Esophagus muscularis mucosa (tissue), 4 donors: ENCODE data around the gene SLC12A8. TPM values are rescaled to one million over a fixed set of nuclear protein-coding genes. Genes with fewer than 3 reads are reported as not detected.

ENCODE experiments used
- DNase-seq: peaks from one replicate; pipeline ENCODE4 v3.0.0-alpha.2; 2017; ENCODE audit errors: extremely low spot score
- H3K27ac ChIP-seq, 4 donors: fragments of 200-600 bp; sonication (generic); replicated peaks in 1 of 4; 1 replicate in 3 of 4; 2 replicates in 1 of 4; pipeline ENCODE4 v1.5.1; 2016 to 2019; ENCODE audit warnings: mild to moderate bottlenecking in 1 of 4
- H3K27me3 ChIP-seq, 4 donors: fragments of 200-600 bp; sonication (generic); one replicate each; pipeline versions ENCODE4 v1.5.1 to v1.6.0; 2016 to 2019
- H3K36me3 ChIP-seq, 4 donors: fragments of 200-600 bp; sonication (generic); one replicate each; pipeline ENCODE4 v1.5.1; 2016 to 2019
- H3K4me1 ChIP-seq, 4 donors: fragments of 200-600 bp; sonication (generic); one replicate each; pipeline ENCODE4 v1.5.1; 2016 to 2019
- H3K4me3 ChIP-seq, 4 donors: fragments of 200-600 bp; sonication (generic); 1 replicate in 2 of 4; 2 replicates in 2 of 4; pipeline ENCODE4 v1.5.1; 2016 to 2019; ENCODE audit warnings: mild to moderate bottlenecking in 4 of 4, moderate library complexity in 1 of 4
- H3K9me3 ChIP-seq, 4 donors: fragments of 200-600 bp; sonication (generic); 1 replicate in 3 of 4; 2 replicates in 1 of 4; pipeline ENCODE4 v1.5.1; 2016 to 2019
- EP300 ChIP-seq: sonication (generic); formaldehyde crosslinking; IDR thresholded peaks from one replicate; pipeline ENCODE4 v1.6.1; 2017; ENCODE audit warnings: antibody characterized with exemption
- POLR2A ChIP-seq: fragments of 450-650 bp; IDR thresholded peaks from one replicate; pipeline ENCODE4 v1.6.1; 2017; ENCODE audit warnings: antibody characterized with exemption, moderate library complexity, mild to moderate bottlenecking, low read depth
- POLR2AphosphoS5 ChIP-seq, 2 donors: sonication (generic); formaldehyde crosslinking; IDR thresholded peaks; one replicate each; pipeline ENCODE4 v1.6.1; 2017; ENCODE audit warnings: antibody characterized with exemption in 2 of 2
- WGBS: methylation state at CpG from one replicate; pipeline ENCODE4 v1.1.5; 2018; 5-methylcytosine and 5-hydroxymethylcytosine counted together
- intact Hi-C: fragments of 100-400 bp; cut with DNase I; formaldehyde crosslinking; loops from one replicate; pipeline ENCODE4 v1.15.1; 2023
- total RNA-seq, 4 donors: library from RNA; depleted of rRNA; stranded (reverse); fragments of >200 nt; gene quantifications; one replicate each; pipeline versions ENCODE4 v1.1.0 to v1.2.1, GENCODE V29; 2016
- TF ChIP-seq, protein P1 (sequence below), 3 experiments: fragments of 200-600 bp in 2 of 3; fragments of 450-650 bp in 1 of 3; sonication (generic) in 2 of 3; IDR thresholded peaks; one replicate each; pipeline ENCODE4 v1.5.1; 2017 to 2019; ENCODE audit warnings: antibody characterized with exemption in 3 of 3, mild to moderate bottlenecking in 2 of 3, moderate library complexity in 1 of 3

The SLC12A8 gene
- total RNA-seq, 4 donors from 2014 or later: 0.46 to 2.9 (median 1.6) TPM; not detected in 1

DNA sequence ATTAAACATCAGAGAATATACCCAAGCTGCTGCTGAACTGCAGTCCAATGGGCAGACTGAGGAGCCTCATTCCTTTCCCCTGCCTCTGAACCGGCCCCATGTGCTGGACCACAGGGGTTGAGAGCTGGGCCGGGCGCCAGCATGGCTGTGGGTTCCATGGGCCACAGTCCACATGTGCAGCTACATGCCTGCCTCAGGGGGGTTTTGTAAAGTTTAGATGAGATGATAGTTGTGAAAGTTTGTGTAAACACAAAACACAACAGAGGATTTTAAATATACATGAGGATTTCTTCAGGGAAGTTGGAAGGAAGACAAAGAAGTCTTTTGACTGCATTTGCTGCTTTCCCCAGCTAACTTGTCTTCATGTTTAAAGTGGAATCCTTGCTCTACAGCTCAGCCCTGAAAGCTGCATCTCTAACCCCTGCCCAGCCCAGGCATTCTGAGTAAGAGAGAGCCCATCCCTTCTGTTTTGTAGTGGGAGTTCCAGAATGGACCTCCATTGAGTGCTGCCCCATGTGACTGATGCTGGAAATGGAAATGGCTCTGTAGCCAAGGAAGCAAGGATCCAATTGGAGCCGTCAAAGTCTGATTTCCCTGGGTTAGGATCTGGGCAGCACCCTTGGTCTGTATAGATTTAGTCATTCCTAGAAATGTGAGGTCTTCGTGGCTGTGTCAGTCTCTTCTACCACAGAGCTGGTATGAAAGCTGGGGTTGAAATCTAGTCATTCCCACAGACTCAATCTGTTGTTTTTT is 17.5 kb downstream of the SLC12A8 start:
- intact Hi-C loops: no loop called here
- Histone ChIP-seq H3K36me3 (no peaks in the 10 kb centered on the region), H3K27ac (no peak overlapping the region), H3K9me3 (no peaks in the 10 kb centered on the region), H3K4me3 (no peak overlapping the region), H3K4me1 (no peaks in the 10 kb centered on the region), H3K27me3 (no peaks in the 10 kb centered on the region)
- TF ChIP-seq, protein P1, sequence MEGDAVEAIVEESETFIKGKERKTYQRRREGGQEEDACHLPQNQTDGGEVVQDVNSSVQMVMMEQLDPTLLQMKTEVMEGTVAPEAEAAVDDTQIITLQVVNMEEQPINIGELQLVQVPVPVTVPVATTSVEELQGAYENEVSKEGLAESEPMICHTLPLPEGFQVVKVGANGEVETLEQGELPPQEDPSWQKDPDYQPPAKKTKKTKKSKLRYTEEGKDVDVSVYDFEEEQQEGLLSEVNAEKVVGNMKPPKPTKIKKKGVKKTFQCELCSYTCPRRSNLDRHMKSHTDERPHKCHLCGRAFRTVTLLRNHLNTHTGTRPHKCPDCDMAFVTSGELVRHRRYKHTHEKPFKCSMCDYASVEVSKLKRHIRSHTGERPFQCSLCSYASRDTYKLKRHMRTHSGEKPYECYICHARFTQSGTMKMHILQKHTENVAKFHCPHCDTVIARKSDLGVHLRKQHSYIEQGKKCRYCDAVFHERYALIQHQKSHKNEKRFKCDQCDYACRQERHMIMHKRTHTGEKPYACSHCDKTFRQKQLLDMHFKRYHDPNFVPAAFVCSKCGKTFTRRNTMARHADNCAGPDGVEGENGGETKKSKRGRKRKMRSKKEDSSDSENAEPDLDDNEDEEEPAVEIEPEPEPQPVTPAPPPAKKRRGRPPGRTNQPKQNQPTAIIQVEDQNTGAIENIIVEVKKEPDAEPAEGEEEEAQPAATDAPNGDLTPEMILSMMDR (IDR thresholded peaks at IDR 0.05): no peak
- TF ChIP-seq POLR2AphosphoS5 (IDR thresholded peaks at IDR 0.05) (no peak), POLR2A (no peak), EP300 (no peak)
- DNase-seq: no peak
- 67% methylated on average over 4 of the region's 5 CpGs for WGBS

DNA sequence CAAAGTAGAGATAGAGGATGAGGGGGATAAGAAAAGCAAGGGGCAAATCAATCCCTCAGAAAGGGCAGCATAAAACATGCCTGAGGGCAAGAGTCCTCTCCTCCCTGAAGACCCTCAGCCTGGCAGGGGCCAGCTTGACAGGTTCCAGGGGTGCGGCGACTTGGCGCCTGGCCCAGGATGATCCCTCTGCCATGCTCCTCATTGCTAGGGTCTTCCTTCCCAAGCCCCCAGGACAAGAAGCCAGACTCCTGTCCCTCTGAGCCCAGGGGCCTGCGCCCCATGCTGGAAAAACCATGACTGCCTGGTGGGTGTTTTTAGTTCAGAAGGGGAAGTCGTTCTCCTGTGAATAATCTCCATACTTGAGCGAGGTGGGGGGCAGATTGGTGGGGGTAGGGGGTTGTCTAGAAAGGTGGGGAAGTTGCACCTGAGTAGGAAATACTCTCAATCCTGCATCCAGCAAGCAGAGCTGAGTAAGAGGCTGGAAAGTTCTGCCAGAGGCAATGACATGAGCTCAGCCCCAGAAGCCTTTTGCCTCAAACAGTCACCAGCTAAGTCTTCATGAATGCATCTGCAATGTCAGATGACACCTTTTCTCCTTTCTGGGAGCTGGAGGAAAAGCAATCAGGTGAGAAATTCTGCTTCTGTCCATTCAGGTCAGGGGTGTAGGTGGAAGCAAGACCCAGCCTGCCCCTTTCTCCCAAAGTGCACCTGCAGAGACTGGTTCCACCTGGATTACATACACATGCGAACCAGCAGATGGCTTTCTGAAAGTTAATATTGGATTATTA is 18.3 kb downstream of the SLC12A8 start:
- DNase-seq: no peak
- intact Hi-C loops: no loop called here
- 88% methylated on average over 4 of the region's 7 CpGs for whole genome bisulfite sequencing
- H3K27ac ChIP-seq: no peak overlapping the region
- H3K4me1 ChIP-seq: no peaks in the 10 kb centered on the region
- H3K27me3 ChIP-seq: no peaks in the 10 kb centered on the region
- no peaks in the 10 kb centered on the region for H3K36me3 ChIP-seq
- TF ChIP-seq EP300 (no peak), POLR2AphosphoS5 (IDR thresholded peaks at IDR 0.05) (no peak), POLR2A (no peak)
- TF ChIP-seq, protein P1 (IDR thresholded peaks at IDR 0.05): no peak
- H3K9me3 ChIP-seq: no peaks in the 10 kb centered on the region
- H3K4me3 ChIP-seq: no peak overlapping the region

DNA sequence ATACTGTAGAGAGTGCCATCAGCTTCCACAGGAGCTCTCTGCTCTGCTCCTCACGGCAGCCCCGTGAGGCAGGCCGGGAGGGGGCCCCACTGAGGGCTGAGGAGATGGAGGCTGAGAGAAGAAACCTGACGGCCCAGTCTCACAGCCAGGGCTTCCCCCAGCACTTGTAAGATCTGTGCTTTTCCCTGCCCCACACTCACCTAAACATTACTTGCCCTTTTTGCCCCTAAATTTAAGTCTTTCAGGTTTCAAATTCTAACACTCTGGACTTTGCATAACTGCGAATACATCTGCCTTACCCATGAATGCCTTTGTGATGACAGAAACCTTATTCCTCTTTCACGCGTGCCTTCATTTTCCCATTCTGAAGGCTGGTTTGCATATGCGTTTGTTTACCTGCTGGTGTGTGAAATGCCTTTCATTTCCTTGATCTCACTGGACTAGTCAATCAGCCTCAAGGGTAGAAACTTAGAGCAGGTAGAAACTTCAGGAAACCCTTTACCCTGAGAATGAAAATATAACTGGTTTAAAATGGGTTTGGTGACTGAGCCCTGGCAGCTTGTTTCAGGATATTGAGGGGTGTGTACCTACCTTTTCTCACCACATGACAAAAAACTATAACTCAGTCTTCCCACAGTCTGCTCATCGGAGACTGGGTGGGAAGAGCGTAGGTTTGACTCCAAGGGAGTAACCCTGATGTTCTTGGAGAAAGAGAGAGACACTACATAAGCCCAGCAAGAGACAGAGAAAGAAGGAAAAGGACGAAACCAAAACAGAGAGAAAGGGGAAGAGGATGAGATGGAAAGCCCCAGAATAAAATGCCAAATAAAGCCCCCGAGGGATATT is 20.1 kb downstream of the SLC12A8 start:
- 82% methylated on average over 12 of the region's 12 CpGs for WGBS
- Histone ChIP-seq H3K9me3 (no peaks in the 10 kb centered on the region), H3K4me3 (no peak overlapping the region), H3K36me3 (no peaks in the 10 kb centered on the region), H3K4me1 (no peaks in the 10 kb centered on the region), H3K27me3 (no peaks in the 10 kb centered on the region), H3K27ac (no peak overlapping the region)
- intact Hi-C loops: no loop called here
- TF ChIP-seq POLR2AphosphoS5 (IDR thresholded peaks at IDR 0.05): no peak
- no peak for TF ChIP-seq POLR2A
- TF ChIP-seq EP300: no peak
- TF ChIP-seq, protein P1 (IDR thresholded peaks at IDR 0.05): no peak
- no peak for DNase-seq

DNA sequence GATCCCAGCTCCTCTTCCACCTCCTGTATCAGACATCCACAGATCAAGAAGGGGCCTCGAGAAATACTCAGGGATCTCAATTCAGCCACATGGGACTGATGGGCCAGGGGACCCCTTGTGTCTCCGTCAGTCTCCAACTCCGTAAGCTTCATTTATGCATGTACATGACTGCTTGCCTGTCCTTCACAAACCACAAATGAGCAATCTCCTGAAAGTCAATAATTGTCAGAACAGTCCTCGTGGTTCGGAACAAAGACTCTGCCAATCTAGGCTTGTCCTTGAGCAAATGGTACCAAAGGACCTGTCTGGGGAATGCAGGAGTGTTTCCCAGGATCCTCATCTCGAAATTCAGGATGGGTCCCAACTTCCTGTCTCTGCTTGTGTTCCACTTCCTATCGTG is 20.8 kb downstream of the SLC12A8 start:
- no peak overlapping the region for H3K27ac ChIP-seq
- no peak for TF ChIP-seq EP300
- H3K36me3 ChIP-seq: no peaks in the 10 kb centered on the region
- no peak overlapping the region for H3K4me3 ChIP-seq
- no peaks in the 10 kb centered on the region for H3K27me3 ChIP-seq
- intact Hi-C loops: no loop called here
- 85% methylated on average over 7 of the region's 7 CpGs for WGBS
- peaks cover 0 to 2% (median under 1%) of the 10 kb centered on the region in 4 donors for H3K4me1 ChIP-seq
- H3K9me3 ChIP-seq: no peaks in the 10 kb centered on the region
- DNase-seq: no peak

DNA sequence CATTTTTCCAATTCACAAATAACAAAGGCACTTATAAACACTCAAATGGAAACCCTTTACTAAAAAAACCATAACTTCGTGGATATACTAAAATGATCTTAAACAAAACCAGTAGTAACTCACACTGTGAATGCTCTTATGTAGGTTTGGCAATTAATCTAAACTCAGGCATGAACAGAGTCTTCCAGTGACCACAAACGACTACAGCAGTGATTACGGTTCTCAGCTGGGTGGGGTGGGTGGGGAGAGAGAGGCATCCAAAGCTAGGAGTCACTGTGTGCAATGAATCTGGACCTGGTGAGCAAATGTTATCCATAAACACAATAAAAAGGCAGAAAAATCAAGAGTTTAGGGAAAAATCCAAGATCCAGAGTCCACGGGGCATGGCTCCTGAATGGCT is 21.3 kb downstream of the SLC12A8 start:
- 80% methylated on average over 4 of the region's 4 CpGs for WGBS
- no peaks in the 10 kb centered on the region for H3K27me3 ChIP-seq
- no peak overlapping the region for H3K4me3 ChIP-seq
- no peaks in the 10 kb centered on the region for H3K9me3 ChIP-seq
- TF ChIP-seq POLR2A (no peak), EP300 (no peak), POLR2AphosphoS5 (IDR thresholded peaks at IDR 0.05) (no peak)
- TF ChIP-seq, protein P1 (IDR thresholded peaks at IDR 0.05): no peak
- intact Hi-C loops: no loop called here
- DNase-seq: no peak
- H3K27ac ChIP-seq: no peak overlapping the region
- peaks cover 0 to 7% (median 5%) of the 10 kb centered on the region in 4 donors for H3K4me1 ChIP-seq
- no peaks in the 10 kb centered on the region for H3K36me3 ChIP-seq
